H1 (cell line): ENCODE results near the gene FXN.

Source experiments
- ASH2L ChIP-seq: fragments of 200-600, 300-600 bp; sonication (generic); IDR thresholded peaks from one replicate; pipeline ENCODE4 v1.7.1; 2017; ENCODE audit warnings: low read length
- BCL11A ChIP-seq, 2 experiments: IDR thresholded peaks; one replicate each; pipeline ENCODE4 v1.6.1; 2011; ENCODE audit warnings: low read depth in 2 of 2, low read length in 2 of 2, mild to moderate bottlenecking in 2 of 2
- EGR1 ChIP-seq: IDR thresholded peaks from 2 replicates; pipeline ENCODE4 v1.6.1; 2011; ENCODE audit warnings: low read depth, low read length, borderline replicate concordance
- HDAC6 ChIP-seq: IDR thresholded peaks from one replicate; pipeline ENCODE4 v1.7.1; 2012; ENCODE audit warnings: low read depth, mild to moderate bottlenecking, inconsistent platforms, low read length, moderate library complexity
- POLR2A ChIP-seq, 2 experiments: IDR thresholded peaks; 1 replicate in 1 of 2; 2 replicates in 1 of 2; pipeline ENCODE4 v1.6.1; 2011; ENCODE audit warnings: low read depth in 2 of 2, low read length in 2 of 2, mild to moderate bottlenecking in 2 of 2; ENCODE audit errors: control extremely low read depth in 1 of 2
- POLR2AphosphoS5 ChIP-seq: IDR thresholded peaks from 2 replicates; pipeline ENCODE4 v1.6.1; 2011; ENCODE audit warnings: low read depth, low read length
- SIN3A ChIP-seq, 2 experiments: IDR thresholded peaks in 1 of 2; conservative IDR thresholded peaks in 1 of 2; 2 replicates each; pipeline ENCODE4 v1.6.1; 2011 to 2012; ENCODE audit warnings: low read length in 2 of 2, improper control_type of control experiment in 1 of 2, low read depth in 1 of 2, mild to moderate bottlenecking in 1 of 2
- SRF ChIP-seq: IDR thresholded peaks from 2 replicates; pipeline ENCODE4 v1.6.1; 2011; ENCODE audit warnings: mild to moderate bottlenecking, low read depth, low read length, moderate library complexity
- TAF7 ChIP-seq: optimal IDR thresholded peaks from 2 replicates; pipeline ENCODE3; 2011; ENCODE audit warnings: low read depth, mild to moderate bottlenecking, inconsistent platforms, low read length, moderate library complexity, borderline replicate concordance
- TCF12 ChIP-seq: IDR thresholded peaks from 2 replicates; pipeline ENCODE4 v1.6.1; 2011; ENCODE audit warnings: low read depth, mild to moderate bottlenecking, low read length
- TF ChIP-seq, protein P1 (sequence below), 3 experiments: IDR thresholded peaks; 1 replicate in 2 of 3; 2 replicates in 1 of 3; pipeline versions ENCODE4 v1.5.1 to v1.6.1; 2011; ENCODE audit warnings: low read length in 3 of 3, mild to moderate bottlenecking in 3 of 3, inconsistent platforms in 2 of 3, low read depth in 1 of 3, moderate library complexity in 1 of 3; ENCODE audit not compliant: insufficient read depth in 1 of 3; ENCODE audit errors: control extremely low read depth in 1 of 3

DNA sequence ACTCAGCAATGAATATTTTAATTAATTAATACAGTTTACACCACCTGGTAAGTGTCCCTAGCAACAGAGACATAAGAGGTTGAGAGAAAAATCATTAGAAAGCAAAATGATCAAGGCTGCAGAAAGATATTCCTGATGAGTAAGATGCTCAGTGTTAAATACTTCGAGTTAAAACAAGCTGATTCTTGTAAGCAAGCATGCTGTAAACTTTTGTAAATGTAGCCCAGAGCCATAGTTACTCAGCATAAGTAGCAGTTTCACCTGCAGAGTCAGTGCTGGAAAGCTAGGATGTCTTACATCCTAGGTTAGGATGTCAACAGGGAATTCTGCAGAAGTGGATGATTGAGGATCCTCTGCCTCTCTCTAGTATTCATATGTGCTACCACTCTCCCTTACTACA lies 25.8 kb upstream of the FXN start:
- TF ChIP-seq, protein P1, sequence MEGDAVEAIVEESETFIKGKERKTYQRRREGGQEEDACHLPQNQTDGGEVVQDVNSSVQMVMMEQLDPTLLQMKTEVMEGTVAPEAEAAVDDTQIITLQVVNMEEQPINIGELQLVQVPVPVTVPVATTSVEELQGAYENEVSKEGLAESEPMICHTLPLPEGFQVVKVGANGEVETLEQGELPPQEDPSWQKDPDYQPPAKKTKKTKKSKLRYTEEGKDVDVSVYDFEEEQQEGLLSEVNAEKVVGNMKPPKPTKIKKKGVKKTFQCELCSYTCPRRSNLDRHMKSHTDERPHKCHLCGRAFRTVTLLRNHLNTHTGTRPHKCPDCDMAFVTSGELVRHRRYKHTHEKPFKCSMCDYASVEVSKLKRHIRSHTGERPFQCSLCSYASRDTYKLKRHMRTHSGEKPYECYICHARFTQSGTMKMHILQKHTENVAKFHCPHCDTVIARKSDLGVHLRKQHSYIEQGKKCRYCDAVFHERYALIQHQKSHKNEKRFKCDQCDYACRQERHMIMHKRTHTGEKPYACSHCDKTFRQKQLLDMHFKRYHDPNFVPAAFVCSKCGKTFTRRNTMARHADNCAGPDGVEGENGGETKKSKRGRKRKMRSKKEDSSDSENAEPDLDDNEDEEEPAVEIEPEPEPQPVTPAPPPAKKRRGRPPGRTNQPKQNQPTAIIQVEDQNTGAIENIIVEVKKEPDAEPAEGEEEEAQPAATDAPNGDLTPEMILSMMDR (IDR thresholded peaks at IDR 0.05; ENCODE audit: control extremely low read depth in 1 of 3, insufficient read depth in 1 of 3, low read depth in 1 of 3, low read length in 3 of 3), result no peak
- TF ChIP-seq EGR1, result no peak
- no peak for TF ChIP-seq SIN3A (conservative IDR thresholded peaks at IDR 0.05 in 1 of 2, IDR thresholded peaks at IDR 0.05 in 1 of 2; ENCODE audit: low read depth in 1 of 2, low read length in 2 of 2)
- TF ChIP-seq BCL11A (IDR thresholded peaks at IDR 0.05; ENCODE audit: low read depth in 2 of 2, low read length in 2 of 2), result no peak
- no peak for TF ChIP-seq POLR2A (IDR thresholded peaks at IDR 0.05; ENCODE audit: control extremely low read depth in 1 of 2, low read depth in 2 of 2, low read length in 2 of 2)
- TF ChIP-seq HDAC6, result no peak
- no peak for TF ChIP-seq POLR2AphosphoS5
- TF ChIP-seq ASH2L, result no peak
- TF ChIP-seq TCF12, result no peak
- TF ChIP-seq SRF, result no peak
- no peak for TF ChIP-seq TAF7
